ENCODE results near the gene CDC20. TPM values are rescaled to one million over a fixed set of nuclear protein-coding genes. Genes with fewer than 3 reads are reported as not detected.

The CDC20 gene
- total and polyA plus RNA-seq, 4 donors: 3.6 to 6.1 (median 5.2) TPM

GRCh38 chr1:43337588-43337987 lies 21.2 kb upstream of the CDC20 start, which contains the start of gene MPL:
Gene MPL (plus strand): TSS chr1:43337818. CDS start chr1:43337849, 31 bp downstream.
- DNase-seq: no peak
- TF ChIP-seq CTCF (IDR thresholded peaks at IDR 0.05; ENCODE audit: control extremely low read depth, extremely low read depth): no peak

GRCh38 chr1:43338001-43338400 lies 20.8 kb upstream of the CDC20 start:
- no peak for DNase-seq
- Histone ChIP-seq H3K36me3 (ENCODE audit: control insufficient read depth in 4 of 4, insufficient read depth in 4 of 4, low read length in 4 of 4) (no peaks in the 10 kb centered on the region), H3K9me3 (ENCODE audit: control insufficient read depth in 4 of 4, insufficient read depth in 3 of 4, low read length in 3 of 4) (no peaks in the 10 kb centered on the region), H3K27ac (ENCODE audit: low read depth in 1 of 2, low read length in 1 of 2) (no peak overlapping the region), H3K9ac (ENCODE audit: insufficient read depth in 1 of 2, low read length in 2 of 2) (no peak overlapping the region), H3K4me1 (ENCODE audit: control insufficient read depth in 5 of 5, insufficient read depth in 5 of 5, low read length in 5 of 5) (no peaks in the 10 kb centered on the region), H3K4me3 (no peak overlapping the region), H3K27me3 (ENCODE audit: control insufficient read depth in 3 of 3, insufficient read depth in 3 of 3, low read length in 2 of 3) (no peaks in the 10 kb centered on the region)
- 48 to 71% methylated on average over 5 of the region's 5 CpGs for WGBS, 2 donors
- TF ChIP-seq CTCF (IDR thresholded peaks at IDR 0.05; ENCODE audit: control extremely low read depth, extremely low read depth): no peak
- no peak for ATAC-seq (ENCODE audit: insufficient read depth, low FRiP score)

More at GRCh38 chr1:43337588-43337987, 21.2 kb upstream of the CDC20 start, which contains the start of gene MPL:
- ATAC-seq (ENCODE audit: insufficient read depth, low FRiP score): no peak
- H3K27me3 ChIP-seq (ENCODE audit: control insufficient read depth in 3 of 3, insufficient read depth in 3 of 3, low read length in 2 of 3): no peaks in the 10 kb centered on the region
- H3K9me3 ChIP-seq (ENCODE audit: control insufficient read depth in 4 of 4, insufficient read depth in 3 of 4, low read length in 3 of 4): no peaks in the 10 kb centered on the region
- no peaks in the 10 kb centered on the region for H3K36me3 ChIP-seq (ENCODE audit: control insufficient read depth in 4 of 4, insufficient read depth in 4 of 4, low read length in 4 of 4)
- WGBS, 2 donors: 35 to 65% methylated on average over 3 of the region's 3 CpGs
- no peak within 1 kb of the TSS for H3K27ac ChIP-seq (ENCODE audit: low read depth in 1 of 2, low read length in 1 of 2)
- H3K4me3 ChIP-seq: no peak within 1 kb of the TSS
- no peak within 1 kb of the TSS for H3K9ac ChIP-seq (ENCODE audit: insufficient read depth in 1 of 2, low read length in 2 of 2)
- H3K4me1 ChIP-seq (ENCODE audit: control insufficient read depth in 5 of 5, insufficient read depth in 5 of 5, low read length in 5 of 5): no peaks in the 10 kb centered on the region

GRCh38 chr1:43339584-43340232 lies 19.1 kb upstream of the CDC20 start:
- Histone ChIP-seq H3K27me3 (ENCODE audit: control insufficient read depth in 3 of 3, insufficient read depth in 3 of 3, low read length in 2 of 3) (no peaks in the 10 kb centered on the region), H3K36me3 (ENCODE audit: control insufficient read depth in 4 of 4, insufficient read depth in 4 of 4, low read length in 4 of 4) (no peaks in the 10 kb centered on the region), H3K4me1 (ENCODE audit: control insufficient read depth in 5 of 5, insufficient read depth in 5 of 5, low read length in 5 of 5) (peaks cover 0 to 3% (median 0%) of the 10 kb centered on the region in 5 donors), H3K9me3 (ENCODE audit: control insufficient read depth in 4 of 4, insufficient read depth in 3 of 4, low read length in 3 of 4) (no peaks in the 10 kb centered on the region), H3K9ac (ENCODE audit: insufficient read depth in 1 of 2, low read length in 2 of 2) (no peak overlapping the region), H3K27ac (ENCODE audit: low read depth in 1 of 2, low read length in 1 of 2) (no peak overlapping the region), H3K4me3 (no peak overlapping the region)
- DNase-seq: no peak
- WGBS, 2 donors: 91 to 96% methylated on average over 6 of the region's 6 CpGs
- no peak for ATAC-seq (ENCODE audit: insufficient read depth, low FRiP score)
- TF ChIP-seq CTCF (IDR thresholded peaks at IDR 0.05; ENCODE audit: control extremely low read depth, extremely low read depth): no peak
